Fibroblast of lung (primary cell): ENCODE results near the gene NECAB3. TPM values are rescaled to one million over a fixed set of nuclear protein-coding genes. Genes with fewer than 3 reads are reported as not detected.
A peak's percentile ranks its signal among the peaks of the same experiment; 100 is the strongest.

ENCODE experiments used
- DNase-seq, 2 donors: peaks; one replicate each; pipeline versions ENCODE4 v3.0.0 to v3.0.0-alpha.2; 2010; ENCODE audit warnings: low read depth in 2 of 2
- H2AFZ ChIP-seq: 2 replicates; pipeline ENCODE4 v1.5.1; 2012; ENCODE audit warnings: low read length, control low read depth, inconsistent platforms
- H3K27ac ChIP-seq: 2 replicates; pipeline ENCODE4 v1.5.1; 2011; ENCODE audit warnings: low read length, control low read depth; ENCODE audit not compliant: insufficient read depth
- H3K27me3 ChIP-seq: 2 replicates; pipeline ENCODE4 v1.5.1; 2011; ENCODE audit warnings: mild to moderate bottlenecking, low read length; ENCODE audit not compliant: control insufficient read depth, insufficient read depth
- H3K36me3 ChIP-seq: 2 replicates; pipeline ENCODE4 v1.5.1; 2011; ENCODE audit warnings: low read length; ENCODE audit not compliant: control insufficient read depth, insufficient read depth
- H3K4me1 ChIP-seq: 2 replicates; pipeline ENCODE4 v1.5.1; 2011; ENCODE audit warnings: low read length; ENCODE audit not compliant: control insufficient read depth, insufficient read depth; ENCODE audit errors: extremely low read depth
- H3K4me2 ChIP-seq: 2 replicates; pipeline ENCODE4 v1.5.1; 2011; ENCODE audit warnings: low read length, control low read depth; ENCODE audit not compliant: insufficient read depth; ENCODE audit errors: extremely low read depth
- H3K4me3 ChIP-seq, 4 experiments: fragments of 200-600 bp in 1 of 4; sonication (generic) in 1 of 4; replicated peaks in 1 of 4; 2 replicates each; pipeline ENCODE4 v1.5.1; 2011 to 2016; ENCODE audit warnings: low read length in 4 of 4, low read depth in 3 of 4, mild to moderate bottlenecking in 3 of 4, control low read depth in 2 of 4, inconsistent platforms in 1 of 4, mixed read lengths in 1 of 4; ENCODE audit not compliant: insufficient read depth in 1 of 4; ENCODE audit errors: control extremely low read depth in 1 of 4
- H3K79me2 ChIP-seq: 2 replicates; pipeline ENCODE4 v1.5.1; 2012; ENCODE audit warnings: mild to moderate bottlenecking, low read length, inconsistent platforms; ENCODE audit not compliant: control insufficient read depth, insufficient read depth
- H3K9ac ChIP-seq: 2 replicates; pipeline ENCODE4 v1.5.1; 2011; ENCODE audit warnings: mild to moderate bottlenecking, low read length, control low read depth; ENCODE audit not compliant: insufficient read depth
- H3K9me3 ChIP-seq: 2 replicates; pipeline ENCODE4 v1.5.1; 2012; ENCODE audit warnings: low read depth, low read length; ENCODE audit not compliant: control insufficient read depth, insufficient read depth
- H4K20me1 ChIP-seq: 2 replicates; pipeline ENCODE4 v1.5.1; 2011; ENCODE audit warnings: low read length; ENCODE audit not compliant: control insufficient read depth, insufficient read depth; ENCODE audit errors: extremely low read depth
- CTCF ChIP-seq, 2 donors: IDR thresholded peaks in 1 of 2; conservative IDR thresholded peaks in 1 of 2; 1 replicate in 1 of 2; 2 replicates in 1 of 2; pipeline ENCODE4 v1.5.1; 2011 to 2012; ENCODE audit warnings: low read length in 2 of 2, control low read depth in 1 of 2, inconsistent platforms in 1 of 2, low read depth in 1 of 2, mild to moderate bottlenecking in 1 of 2
- EZH2 ChIP-seq: IDR thresholded peaks from 2 replicates; pipeline ENCODE4 v1.5.1; 2012; ENCODE audit warnings: low read length, control low read depth, mild to moderate bottlenecking; ENCODE audit errors: missing control alignments
- polyA plus RNA-seq, 2 donors: library from polyadenylated mRNA; depleted of rRNA in 1 of 2; stranded (reverse) in 1 of 2; unstranded in 1 of 2; fragments of >200 nt; gene quantifications; 2 replicates each; pipeline ENCODE4 v1.2.1, GENCODE V29; 2011 to 2012; ENCODE audit warnings: missing spikeins in 1 of 2
- total RNA-seq: library from RNA; depleted of rRNA; stranded (reverse); fragments of >200 nt; gene quantifications from 2 replicates; pipeline ENCODE4 v1.2.1, GENCODE V29; 2014

NECAB3 gene
- total and polyA plus RNA-seq, 2 donors (not counting 1 experiment from before 2014, with no cell fraction given): 5.1 to 20.5 TPM

GRCh38 chr20:33688938-33689424 lies 14.8 kb upstream of the NECAB3 start:
- Histone ChIP-seq H3K4me3 (no peak overlapping the region), H3K9me3 (no peaks in the 10 kb centered on the region), H2AFZ (no peak overlapping the region), H3K79me2 (peaks cover 14% of the 10 kb centered on the region), H3K36me3 (no peaks in the 10 kb centered on the region), H3K4me2 (no peak overlapping the region), H3K9ac (no peak overlapping the region), H3K27me3 (no peaks in the 10 kb centered on the region), H3K4me1 (peaks cover 8% of the 10 kb centered on the region), H3K27ac (no peak overlapping the region), H4K20me1 (no peaks in the 10 kb centered on the region)
- DNase-seq: no peak
- TF ChIP-seq CTCF (conservative IDR thresholded peaks at IDR 0.05 in 1 of 2, IDR thresholded peaks at IDR 0.05 in 1 of 2; ENCODE audit: low read depth in 1 of 2, low read length in 2 of 2) (no peak), EZH2 (no peak)

- TF ChIP-seq EZH2 (no peak), CTCF (conservative IDR thresholded peaks at IDR 0.05 in 1 of 2, IDR thresholded peaks at IDR 0.05 in 1 of 2; ENCODE audit: low read depth in 1 of 2, low read length in 2 of 2) (no peak)
- no peak overlapping the region for H3K27ac ChIP-seq
- H3K79me2 ChIP-seq: peaks cover 14% of the 10 kb centered on the region
Measured at GRCh38 chr20:33687993-33688937, 14.0 kb upstream of the NECAB3 start.

GRCh38 chr20:33687370-33687915 lies 13.2 kb upstream of the NECAB3 start:
- Histone ChIP-seq H3K79me2 (peaks cover 14% of the 10 kb centered on the region), H3K36me3 (no peaks in the 10 kb centered on the region), H3K9ac (no peak overlapping the region), H2AFZ (peak overlapping the region; percentile 51), H3K4me2 (no peak overlapping the region), H3K9me3 (no peaks in the 10 kb centered on the region), H3K4me3 (no peak overlapping the region), H3K27me3 (no peaks in the 10 kb centered on the region), H3K27ac (no peak overlapping the region), H4K20me1 (no peaks in the 10 kb centered on the region), H3K4me1 (peaks cover 8% of the 10 kb centered on the region)
- DNase-seq: peak in 1 of 2 donors; percentile 39
- TF ChIP-seq EZH2 (no peak), CTCF (conservative IDR thresholded peaks at IDR 0.05 in 1 of 2, IDR thresholded peaks at IDR 0.05 in 1 of 2; ENCODE audit: low read depth in 1 of 2, low read length in 2 of 2) (no peak)

More at GRCh38 chr20:33687993-33688937, 14.0 kb upstream of the NECAB3 start:
- H3K4me3 ChIP-seq: no peak overlapping the region
- H3K36me3 ChIP-seq: no peaks in the 10 kb centered on the region
- peak in 1 of 2 donors; percentile 23 for DNase-seq
- H3K4me1 ChIP-seq: peaks cover 8% of the 10 kb centered on the region
- H2AFZ ChIP-seq: no peak overlapping the region
- H3K9ac ChIP-seq: no peak overlapping the region
- H3K27me3 ChIP-seq: no peaks in the 10 kb centered on the region
- no peaks in the 10 kb centered on the region for H3K9me3 ChIP-seq
- no peaks in the 10 kb centered on the region for H4K20me1 ChIP-seq
- no peak overlapping the region for H3K4me2 ChIP-seq
